ENCODE data around the gene POLR1E.

DNA sequence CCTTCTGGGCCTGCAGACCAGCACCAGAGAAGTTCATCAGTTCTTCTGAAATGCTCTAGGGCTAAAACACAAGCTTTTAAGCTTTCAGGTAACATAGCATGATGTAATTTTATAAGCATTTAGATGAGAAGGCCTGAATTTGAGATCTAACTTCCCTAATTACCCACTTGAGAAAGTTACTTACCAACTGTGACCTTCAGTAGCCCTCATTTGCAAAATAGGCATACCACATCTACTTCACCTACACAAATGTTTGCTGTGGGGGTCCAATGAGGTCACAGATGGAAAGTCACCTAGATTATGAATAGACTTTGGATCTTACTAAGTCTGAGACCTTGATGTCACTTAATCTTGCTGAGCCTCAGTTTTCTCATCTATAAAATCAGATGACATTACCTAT is 53.9 kb downstream of the POLR1E start:
- TF ChIP-seq SPI1 (IDR thresholded peaks at IDR 0.05; ENCODE audit: low read depth, low read length) (no peak), POLR2AphosphoS5 (IDR thresholded peaks at IDR 0.05; ENCODE audit: low read depth, low read length) (no peak), POLR2A (IDR thresholded peaks at IDR 0.05; ENCODE audit: low read depth, low read length) (no peak), POU2F2 (IDR thresholded peaks at IDR 0.05; ENCODE audit: low read depth, low read length) (no peak)

Measured in GM12891 (cell line).